Osteoblast (primary cell): ENCODE measurements around the gene NPTXR. TPM values are rescaled to one million over a fixed set of nuclear protein-coding genes. Genes with fewer than 3 reads are reported as not detected.

Experiments
- DNase-seq: peaks from one replicate; pipeline ENCODE4 v3.0.0; 2011; ENCODE audit warnings: low spot score, mixed read lengths; ENCODE audit not compliant: insufficient read length; ENCODE audit errors: missing footprints
- H2AFZ ChIP-seq: 2 replicates; pipeline ENCODE4 v1.6.0; 2011; ENCODE audit warnings: mild to moderate bottlenecking, low read length
- H3K27ac ChIP-seq: 2 replicates; pipeline ENCODE4 v1.5.1; 2011; ENCODE audit warnings: mild to moderate bottlenecking, low read depth, low read length, moderate library complexity
- H3K27me3 ChIP-seq: 2 replicates; pipeline ENCODE4 v1.6.0; 2012; ENCODE audit warnings: mild to moderate bottlenecking, control low read depth, inconsistent platforms, low read length, moderate library complexity; ENCODE audit not compliant: insufficient read depth
- H3K36me3 ChIP-seq: 2 replicates; pipeline ENCODE4 v1.5.1; 2011; ENCODE audit warnings: mild to moderate bottlenecking, low read length, control low read depth, moderate library complexity; ENCODE audit not compliant: insufficient read depth
- H3K4me1 ChIP-seq: 2 replicates; pipeline ENCODE4 v1.5.1; 2011; ENCODE audit warnings: mild to moderate bottlenecking, low read length, control low read depth, moderate library complexity; ENCODE audit not compliant: insufficient read depth
- H3K4me2 ChIP-seq: 2 replicates; pipeline ENCODE4 v1.6.0; 2011; ENCODE audit warnings: mild to moderate bottlenecking, low read length; ENCODE audit not compliant: insufficient read depth
- H3K4me3 ChIP-seq: fragments of 200-600 bp; sonication (generic); 3 replicates; pipeline ENCODE4 v1.5.1; 2012; ENCODE audit warnings: mild to moderate bottlenecking, low read length, inconsistent platforms; ENCODE audit not compliant: insufficient read depth
- H3K79me2 ChIP-seq: 2 replicates; pipeline ENCODE4 v1.6.0; 2012; ENCODE audit warnings: mild to moderate bottlenecking, low read length, control low read depth, inconsistent platforms; ENCODE audit not compliant: insufficient read depth
- H3K9me3 ChIP-seq: 2 replicates; pipeline ENCODE4 v1.5.1; 2011; ENCODE audit warnings: low read depth, low read length, control low read depth
- H4K20me1 ChIP-seq: 2 replicates; pipeline ENCODE4 v1.6.0; 2012; ENCODE audit warnings: mild to moderate bottlenecking, low read length, control low read depth; ENCODE audit not compliant: insufficient read depth
- total RNA-seq: library from RNA; depleted of rRNA; stranded (reverse); fragments of >200 nt; gene quantifications from 2 replicates; pipeline ENCODE4 v1.2.3, GENCODE V29; 2012
- TF ChIP-seq, protein P1 (sequence below): IDR thresholded peaks from 2 replicates; pipeline ENCODE4 v1.5.1; 2011; ENCODE audit warnings: mild to moderate bottlenecking, low read depth, low read length, moderate library complexity; ENCODE audit errors: extremely low read depth

The NPTXR gene
- total RNA-seq, 1 donor: 0.72 TPM

DNA sequence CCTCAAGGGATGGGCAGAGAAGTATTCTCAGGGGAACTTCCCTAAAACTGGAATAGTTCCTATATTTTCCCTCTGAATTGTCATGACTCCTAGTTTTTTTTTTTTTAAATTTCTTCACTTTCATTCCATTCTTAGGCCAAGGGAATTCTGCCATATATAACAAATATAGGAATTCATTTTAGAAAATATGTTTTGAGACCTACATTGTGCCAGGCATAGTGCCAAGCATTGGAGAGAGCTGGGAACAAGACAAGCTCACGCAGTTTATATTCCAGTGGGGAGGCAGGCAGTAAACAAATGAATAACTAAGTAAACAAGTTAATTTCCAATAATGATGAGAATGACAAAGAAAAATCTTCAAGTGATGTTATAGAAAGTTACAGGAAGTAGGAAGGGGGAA is 2.6 kb upstream of the NPTXR start:
- Histone ChIP-seq H4K20me1 (no peaks in the 10 kb centered on the region), H2AFZ (no peak overlapping the region), H3K79me2 (no peaks in the 10 kb centered on the region), H3K9me3 (no peaks in the 10 kb centered on the region), H3K4me1 (peaks cover 4% of the 10 kb centered on the region), H3K27me3 (peaks cover 42% of the 10 kb centered on the region), H3K4me3 (no peak overlapping the region), H3K4me2 (no peak overlapping the region), H3K36me3 (no peaks in the 10 kb centered on the region), H3K27ac (no peak overlapping the region)
- no peak for DNase-seq
- TF ChIP-seq, protein P1, sequence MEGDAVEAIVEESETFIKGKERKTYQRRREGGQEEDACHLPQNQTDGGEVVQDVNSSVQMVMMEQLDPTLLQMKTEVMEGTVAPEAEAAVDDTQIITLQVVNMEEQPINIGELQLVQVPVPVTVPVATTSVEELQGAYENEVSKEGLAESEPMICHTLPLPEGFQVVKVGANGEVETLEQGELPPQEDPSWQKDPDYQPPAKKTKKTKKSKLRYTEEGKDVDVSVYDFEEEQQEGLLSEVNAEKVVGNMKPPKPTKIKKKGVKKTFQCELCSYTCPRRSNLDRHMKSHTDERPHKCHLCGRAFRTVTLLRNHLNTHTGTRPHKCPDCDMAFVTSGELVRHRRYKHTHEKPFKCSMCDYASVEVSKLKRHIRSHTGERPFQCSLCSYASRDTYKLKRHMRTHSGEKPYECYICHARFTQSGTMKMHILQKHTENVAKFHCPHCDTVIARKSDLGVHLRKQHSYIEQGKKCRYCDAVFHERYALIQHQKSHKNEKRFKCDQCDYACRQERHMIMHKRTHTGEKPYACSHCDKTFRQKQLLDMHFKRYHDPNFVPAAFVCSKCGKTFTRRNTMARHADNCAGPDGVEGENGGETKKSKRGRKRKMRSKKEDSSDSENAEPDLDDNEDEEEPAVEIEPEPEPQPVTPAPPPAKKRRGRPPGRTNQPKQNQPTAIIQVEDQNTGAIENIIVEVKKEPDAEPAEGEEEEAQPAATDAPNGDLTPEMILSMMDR: no peak

DNA sequence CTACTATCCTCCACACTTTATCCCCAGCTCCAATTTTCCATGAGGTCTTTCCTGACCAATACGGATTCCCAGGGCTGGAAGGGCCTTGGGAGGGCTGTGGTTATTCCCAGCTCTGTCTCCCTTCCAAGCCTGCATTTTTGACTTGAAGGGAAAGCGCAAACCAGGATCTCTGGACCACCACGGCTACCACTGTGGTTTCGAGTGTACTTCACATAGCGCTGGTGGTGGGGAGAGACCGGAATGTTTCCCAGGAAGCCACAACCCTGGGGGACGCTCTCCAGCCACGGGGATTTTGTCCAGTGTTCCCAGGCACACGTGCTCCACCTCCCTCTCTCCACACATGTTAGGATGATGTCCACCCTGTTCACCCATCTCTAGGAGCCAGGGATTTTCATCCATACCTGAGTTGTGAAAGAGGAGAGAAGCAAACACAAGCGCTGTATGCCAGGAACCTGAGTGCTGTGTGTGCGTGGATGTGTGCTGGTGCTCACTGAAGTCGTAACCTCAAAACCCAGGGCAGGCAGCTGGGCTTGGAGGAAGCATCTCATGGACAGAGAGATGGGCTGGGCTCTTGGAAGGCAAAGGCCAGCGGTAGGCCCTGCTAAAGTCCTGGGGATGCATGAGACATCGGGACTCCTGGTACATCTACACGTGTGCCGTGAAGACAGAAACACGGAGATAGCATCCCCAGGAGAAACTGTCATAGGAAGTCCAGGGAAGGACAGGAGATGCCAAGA is 1.3 kb upstream of the NPTXR start:
- no peak overlapping the region for H2AFZ ChIP-seq
- H3K27ac ChIP-seq: no peak overlapping the region

DNA sequence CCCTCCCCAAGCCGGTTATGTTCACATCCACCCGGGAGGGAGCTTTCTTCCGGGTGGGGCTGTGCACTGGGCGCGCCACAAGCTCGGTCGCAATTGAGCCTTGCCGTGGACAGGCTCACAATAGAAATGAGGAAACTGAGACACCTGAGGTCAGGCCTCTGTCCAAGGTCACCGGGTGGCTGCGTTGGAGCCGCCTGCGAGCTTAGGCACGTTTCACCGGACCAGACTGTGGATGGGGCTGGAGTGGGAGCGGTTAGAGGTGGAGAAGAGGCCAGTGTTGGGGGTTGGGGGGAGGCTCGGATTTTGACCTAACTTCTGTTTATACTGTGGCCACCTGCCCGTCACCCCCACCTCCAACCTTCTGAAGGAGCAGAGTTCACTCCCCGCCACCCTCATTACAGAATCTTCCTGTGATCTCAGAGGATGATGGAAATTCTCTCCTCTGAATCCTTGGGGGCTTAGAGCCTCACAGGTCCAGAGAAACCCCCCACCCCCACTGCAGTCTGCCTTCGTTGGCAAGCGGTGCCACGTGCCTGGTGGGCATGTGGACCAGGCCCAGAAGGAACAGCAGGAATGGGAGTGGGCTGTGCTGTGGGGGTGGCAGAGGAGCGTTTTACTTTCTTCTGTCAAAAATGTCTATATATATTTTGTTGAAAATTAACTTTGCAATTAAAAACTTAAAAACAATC is 631 bp upstream of the NPTXR start:
- no peak for DNase-seq
- no peak overlapping the region for H3K27ac ChIP-seq
- TF ChIP-seq, protein P1: no peak
- H2AFZ ChIP-seq: no peak overlapping the region
- H3K27me3 ChIP-seq: peaks cover 50% of the 10 kb centered on the region
- H3K79me2 ChIP-seq: no peaks in the 10 kb centered on the region
- no peak overlapping the region for H3K4me3 ChIP-seq
- H3K4me1 ChIP-seq: no peaks in the 10 kb centered on the region
- no peak overlapping the region for H3K4me2 ChIP-seq
- no peaks in the 10 kb centered on the region for H3K9me3 ChIP-seq
- H3K36me3 ChIP-seq: no peaks in the 10 kb centered on the region
- no peaks in the 10 kb centered on the region for H4K20me1 ChIP-seq

More for the DNA sequence above, 1.3 kb upstream of the NPTXR start:
- Histone ChIP-seq H3K27me3 (peaks cover 46% of the 10 kb centered on the region), H3K79me2 (no peaks in the 10 kb centered on the region), H3K9me3 (no peaks in the 10 kb centered on the region), H3K4me1 (no peaks in the 10 kb centered on the region), H3K36me3 (no peaks in the 10 kb centered on the region), H3K4me3 (no peak overlapping the region), H3K4me2 (no peak overlapping the region), H4K20me1 (no peaks in the 10 kb centered on the region)
- TF ChIP-seq, protein P1: no peak
- no peak for DNase-seq

DNA sequence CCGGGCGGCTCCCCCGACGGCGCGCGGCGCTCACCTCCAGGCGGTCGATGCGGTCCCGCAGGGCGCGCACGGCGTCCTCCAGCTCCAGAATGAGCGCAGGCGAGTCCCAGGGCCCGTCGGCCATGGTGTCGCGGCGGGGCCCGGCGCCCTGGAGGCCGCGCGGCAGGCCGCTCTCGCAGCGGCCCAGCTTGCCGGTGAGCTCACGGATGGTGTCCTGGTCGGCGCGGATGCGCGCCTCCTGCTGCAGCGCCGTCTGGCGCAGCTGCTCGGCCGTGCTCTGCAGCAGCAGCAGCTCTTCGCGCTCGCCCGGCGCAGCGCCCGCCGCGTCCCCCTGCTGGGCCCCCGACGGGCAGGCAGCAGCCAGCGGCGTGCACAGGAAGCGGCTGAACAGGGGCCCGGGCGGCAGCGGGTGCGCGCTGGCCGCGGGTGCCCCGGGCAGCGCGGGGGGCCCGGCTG is 599 bp downstream of the NPTXR start:
- H2AFZ ChIP-seq: no peak overlapping the region
- peaks cover 48% of the 10 kb centered on the region for H3K27me3 ChIP-seq
- TF ChIP-seq, protein P1: peak; percentile 5
- H3K27ac ChIP-seq: no peak overlapping the region
- peak overlapping the region; percentile 43 for H3K4me3 ChIP-seq
- H3K79me2 ChIP-seq: no peaks in the 10 kb centered on the region
- H3K36me3 ChIP-seq: no peaks in the 10 kb centered on the region
- peak; percentile 98 for DNase-seq
- no peaks in the 10 kb centered on the region for H3K9me3 ChIP-seq
- H3K4me1 ChIP-seq: no peaks in the 10 kb centered on the region
- H4K20me1 ChIP-seq: no peaks in the 10 kb centered on the region
- peak overlapping the region; percentile 32 for H3K4me2 ChIP-seq
